ENCODE data around the gene MOB2.

MOB2 gene

DNA sequence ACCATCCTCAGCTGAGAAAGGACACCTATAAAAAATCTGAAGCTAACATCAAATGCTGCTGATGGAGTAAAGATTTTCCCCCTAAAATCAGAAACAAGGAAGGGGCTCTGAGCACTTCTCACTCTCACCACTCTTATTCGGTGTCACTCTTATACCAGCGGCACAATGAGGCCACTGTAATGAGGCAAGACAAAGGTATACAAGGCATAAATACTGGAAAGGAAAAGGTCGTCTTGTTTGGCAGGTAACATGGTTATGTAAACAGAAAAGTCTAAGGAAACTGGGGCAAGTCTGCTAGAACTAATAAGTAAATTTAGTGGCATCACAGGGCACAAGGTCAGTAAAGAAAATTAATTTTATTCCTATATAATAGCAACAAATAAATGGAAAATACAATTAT is 8.1 kb upstream of the MOB2 start:
- Mint-ChIP-seq H3K4me1 (no peaks in the 10 kb centered on the region), H3K4me3 (no peak overlapping the region), H3K27ac (no peak overlapping the region), H3K36me3 (ENCODE audit: low read depth) (peaks cover 30% of the 10 kb centered on the region), H3K27me3 (ENCODE audit: low read depth, poor library complexity) (peaks cover 3% of the 10 kb centered on the region), H3K9me3 (peaks cover 49% of the 10 kb centered on the region)
- TF ChIP-seq, protein P1, sequence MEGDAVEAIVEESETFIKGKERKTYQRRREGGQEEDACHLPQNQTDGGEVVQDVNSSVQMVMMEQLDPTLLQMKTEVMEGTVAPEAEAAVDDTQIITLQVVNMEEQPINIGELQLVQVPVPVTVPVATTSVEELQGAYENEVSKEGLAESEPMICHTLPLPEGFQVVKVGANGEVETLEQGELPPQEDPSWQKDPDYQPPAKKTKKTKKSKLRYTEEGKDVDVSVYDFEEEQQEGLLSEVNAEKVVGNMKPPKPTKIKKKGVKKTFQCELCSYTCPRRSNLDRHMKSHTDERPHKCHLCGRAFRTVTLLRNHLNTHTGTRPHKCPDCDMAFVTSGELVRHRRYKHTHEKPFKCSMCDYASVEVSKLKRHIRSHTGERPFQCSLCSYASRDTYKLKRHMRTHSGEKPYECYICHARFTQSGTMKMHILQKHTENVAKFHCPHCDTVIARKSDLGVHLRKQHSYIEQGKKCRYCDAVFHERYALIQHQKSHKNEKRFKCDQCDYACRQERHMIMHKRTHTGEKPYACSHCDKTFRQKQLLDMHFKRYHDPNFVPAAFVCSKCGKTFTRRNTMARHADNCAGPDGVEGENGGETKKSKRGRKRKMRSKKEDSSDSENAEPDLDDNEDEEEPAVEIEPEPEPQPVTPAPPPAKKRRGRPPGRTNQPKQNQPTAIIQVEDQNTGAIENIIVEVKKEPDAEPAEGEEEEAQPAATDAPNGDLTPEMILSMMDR (IDR thresholded peaks at IDR 0.05) = no peak
- no peak for DNase-seq

DNA sequence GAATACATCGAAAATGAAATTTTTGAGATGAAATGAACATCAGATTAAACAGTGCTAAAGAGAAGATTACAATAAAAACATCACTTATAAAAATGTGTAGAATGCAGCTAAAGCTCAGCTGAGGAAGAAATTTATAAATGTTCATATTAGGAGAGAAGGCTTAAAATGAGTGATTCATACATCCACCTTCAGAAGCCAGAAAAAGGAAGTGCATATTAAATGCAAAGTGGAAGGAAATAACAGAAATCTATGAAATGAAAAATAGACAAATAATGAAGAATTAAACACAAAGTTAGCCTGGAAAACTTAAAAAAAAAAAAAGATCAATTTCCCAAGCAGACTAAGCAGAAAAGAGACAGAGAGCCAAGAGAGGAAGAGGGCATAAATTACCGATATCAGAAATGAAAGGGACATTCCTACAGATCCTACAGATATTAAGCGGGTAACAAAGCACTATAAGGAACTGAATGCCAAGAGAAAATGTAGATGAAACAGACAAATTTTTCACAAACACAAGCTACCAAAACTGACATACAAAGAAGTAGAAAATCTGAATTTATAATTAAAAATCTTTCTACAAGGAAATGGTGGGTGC is 7.2 kb upstream of the MOB2 start:
- TF ChIP-seq, protein P1 (IDR thresholded peaks at IDR 0.05) = no peak
- Mint-ChIP-seq H3K4me1 (peaks cover 5% of the 10 kb centered on the region), H3K27ac (no peak overlapping the region), H3K9me3 (peaks cover 45% of the 10 kb centered on the region), H3K4me3 (no peak overlapping the region), H3K27me3 (ENCODE audit: low read depth, poor library complexity) (peaks cover under 1% of the 10 kb centered on the region), H3K36me3 (ENCODE audit: low read depth) (peaks cover 25% of the 10 kb centered on the region)
- DNase-seq = no peak

DNA sequence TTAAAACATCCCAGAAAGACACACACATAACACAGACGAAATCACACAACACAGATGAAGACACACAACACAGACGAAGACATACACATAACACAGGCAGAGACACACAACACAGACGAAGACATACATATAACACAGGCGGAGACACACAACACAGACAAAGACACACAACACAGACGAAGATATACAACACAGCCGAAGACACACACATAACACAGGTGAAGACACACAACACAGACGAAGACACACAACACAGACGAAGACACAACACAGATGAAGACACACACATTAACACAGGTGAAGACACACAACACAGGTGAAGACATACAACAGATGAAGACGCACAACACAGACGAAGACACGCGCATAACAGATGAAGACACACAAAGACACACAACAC is 4.8 kb upstream of the MOB2 start:
- no peak overlapping the region for H3K4me3 Mint-ChIP-seq
- peaks cover 12% of the 10 kb centered on the region for H3K4me1 Mint-ChIP-seq
- TF ChIP-seq, protein P1 (IDR thresholded peaks at IDR 0.05) = no peak
- no peak overlapping the region for H3K27ac Mint-ChIP-seq
- peaks cover 33% of the 10 kb centered on the region for H3K9me3 Mint-ChIP-seq
- no peak for DNase-seq
- H3K36me3 Mint-ChIP-seq (ENCODE audit: low read depth) = peaks cover 8% of the 10 kb centered on the region
- H3K27me3 Mint-ChIP-seq (ENCODE audit: low read depth, poor library complexity) = no peaks in the 10 kb centered on the region

DNA sequence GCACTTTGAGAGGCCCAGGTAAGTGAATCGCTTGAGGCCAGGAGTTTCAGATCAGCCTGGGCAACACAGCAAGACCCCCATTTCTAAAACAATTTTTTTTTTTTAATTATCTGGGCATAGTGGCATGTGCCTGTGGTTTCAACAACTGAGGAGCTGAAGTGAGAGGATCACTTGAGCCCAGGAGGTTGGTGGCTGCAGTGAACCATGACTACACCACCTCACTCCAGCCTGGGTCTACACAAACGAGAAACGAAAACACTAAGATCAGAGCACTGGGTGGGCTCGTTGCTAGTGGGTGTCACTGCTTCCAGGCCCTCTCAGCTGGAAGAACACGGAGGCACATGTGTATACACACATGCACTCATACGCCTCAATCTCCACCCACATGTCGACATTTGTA is 4.1 kb upstream of the MOB2 start:
- TF ChIP-seq, protein P1 (IDR thresholded peaks at IDR 0.05) = no peak
- peaks cover 17% of the 10 kb centered on the region for H3K4me1 Mint-ChIP-seq

DNA sequence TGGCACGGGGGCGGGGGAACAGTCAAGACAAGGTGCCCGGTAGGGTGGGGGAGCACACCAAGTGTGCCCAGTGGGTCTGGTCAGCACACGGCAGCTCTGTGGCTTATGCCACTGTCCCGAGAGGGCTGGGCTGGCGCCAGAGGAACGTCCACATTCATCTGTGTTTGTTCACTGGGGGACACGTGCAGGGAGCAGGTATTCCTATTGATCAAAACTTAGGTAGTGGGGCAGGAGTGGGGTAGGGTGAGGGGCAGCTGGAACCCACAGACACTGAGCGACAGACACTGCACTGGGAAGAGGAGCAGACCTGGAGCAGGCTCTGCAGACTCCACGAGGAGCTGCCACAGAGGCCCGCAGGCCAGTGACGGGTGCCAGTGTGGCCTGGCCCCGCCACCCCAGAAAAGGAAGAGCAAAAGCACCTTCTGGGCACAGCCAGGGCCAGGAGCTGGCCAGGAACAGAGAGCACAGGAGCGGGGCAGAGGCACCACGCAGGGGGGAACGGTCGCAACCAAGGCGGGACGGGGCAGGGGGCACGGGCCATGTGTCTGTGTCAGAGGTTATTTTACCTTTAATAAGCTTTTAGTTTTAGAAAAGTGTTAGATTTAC is 2.1 kb upstream of the MOB2 start:
- Mint-ChIP-seq H3K9me3 (peaks cover 10% of the 10 kb centered on the region), H3K27me3 (ENCODE audit: low read depth, poor library complexity) (no peaks in the 10 kb centered on the region), H3K4me1 (peaks cover 25% of the 10 kb centered on the region), H3K27ac (no peak overlapping the region), H3K36me3 (ENCODE audit: low read depth) (no peaks in the 10 kb centered on the region), H3K4me3 (no peak overlapping the region)
- TF ChIP-seq, protein P1 (IDR thresholded peaks at IDR 0.05) = no peak
- DNase-seq = no peak

More for the DNA sequence above, 4.1 kb upstream of the MOB2 start:
- Mint-ChIP-seq H3K4me3 (no peak overlapping the region), H3K9me3 (peaks cover 26% of the 10 kb centered on the region), H3K36me3 (ENCODE audit: low read depth) (peaks cover 1% of the 10 kb centered on the region), H3K27ac (no peak overlapping the region), H3K27me3 (ENCODE audit: low read depth, poor library complexity) (no peaks in the 10 kb centered on the region)
- DNase-seq = no peak
